Activated CD4-positive, alpha-beta memory T cell treated with anti-CD3 and anti-CD28 coated beads, Interleukin-2, amount 10 ng/mL, durations not matched to agents 7 days and 5 days (primary cell): ENCODE results near the gene DMAC1. TPM values are rescaled to one million over a fixed set of nuclear protein-coding genes. Genes with fewer than 3 reads are reported as not detected.

Experiments
- CTCF ChIA-PET: fragments of 350-600 bp; sonication (Branson Sonifier 250); formaldehyde crosslinking; loops from one replicate; lab custom pipeline; 2021; ENCODE audit warnings: antibody characterized with exemption, inconsistent platforms; lab: Charles Lee
- POLR2A ChIA-PET: fragments of 350-600 bp; sonication (Branson Sonifier 250); formaldehyde crosslinking; loops from one replicate; lab custom pipeline; 2021; ENCODE audit warnings: antibody characterized with exemption; lab: Charles Lee
- DNase-seq: peaks from one replicate; pipeline ENCODE4 v3.0.0-alpha.2; 2020
- H3K27ac Mint-ChIP-seq: one replicate; pipeline ENCODE4 v1.8.0; 2021; ENCODE audit warnings: mild to moderate bottlenecking, mixed read lengths
- H3K27me3 Mint-ChIP-seq: one replicate; pipeline ENCODE4 v1.8.0; 2021; ENCODE audit warnings: mixed read lengths
- H3K36me3 Mint-ChIP-seq: one replicate; pipeline ENCODE4 v1.8.0; 2021; ENCODE audit warnings: low read depth, mixed read lengths
- H3K4me1 Mint-ChIP-seq: one replicate; pipeline ENCODE4 v1.8.0; 2021; ENCODE audit warnings: mixed read lengths
- H3K4me3 Mint-ChIP-seq: one replicate; pipeline ENCODE4 v1.8.0; 2021; ENCODE audit warnings: mild to moderate bottlenecking, mixed read lengths
- H3K9me3 Mint-ChIP-seq: one replicate; pipeline ENCODE4 v1.8.0; 2021; ENCODE audit warnings: mixed read lengths
- total RNA-seq, 2 experiments: library from RNA; stranded (reverse); gene quantifications; one replicate each; pipeline ENCODE4 v1.2.3, GENCODE V29; 2021

The DMAC1 gene
- total RNA-seq, 2 experiments from 2014 or later: 46.5 to 50.1 TPM

DNA sequence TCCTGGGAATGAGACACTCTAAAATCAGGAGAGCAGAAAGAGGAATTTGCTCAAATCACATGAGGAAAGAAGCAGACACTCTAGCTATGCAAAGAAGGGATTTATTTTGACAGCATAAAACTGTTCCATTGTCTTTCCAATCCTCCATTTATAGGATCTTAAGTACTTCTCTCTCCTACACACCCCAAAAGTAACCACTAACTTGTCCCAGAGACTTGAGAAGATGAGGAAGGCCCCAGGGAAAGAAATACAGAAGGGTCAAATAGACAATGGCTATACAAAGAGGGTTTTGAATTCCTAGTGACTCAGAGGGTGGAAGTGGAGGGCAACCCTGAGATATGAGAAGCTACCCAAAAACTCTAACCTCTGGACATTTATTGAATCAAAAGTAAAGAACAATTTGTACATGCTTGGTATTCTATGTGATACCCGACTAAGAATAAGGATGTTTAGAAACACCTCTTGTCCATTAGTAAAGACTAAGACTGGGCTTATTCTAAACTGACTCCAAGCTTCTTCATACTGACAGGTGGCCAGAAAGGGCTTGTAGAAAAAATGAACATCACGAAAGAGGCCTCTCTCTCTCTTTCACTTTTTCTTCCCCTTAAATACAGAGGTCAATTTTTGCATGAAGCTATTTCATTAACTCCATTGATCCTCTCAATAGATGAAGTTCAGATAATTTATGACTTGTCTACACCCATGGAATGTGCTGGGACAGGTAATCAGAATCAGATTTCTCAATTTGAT lies 20.6 kb downstream of the DMAC1 start:
- H3K36me3 Mint-ChIP-seq: no peaks in the 10 kb centered on the region
- H3K27ac Mint-ChIP-seq: no peak overlapping the region
- H3K9me3 Mint-ChIP-seq: no peaks in the 10 kb centered on the region
- no peak for DNase-seq
- H3K27me3 Mint-ChIP-seq: peaks cover 6% of the 10 kb centered on the region
- no peak overlapping the region for H3K4me3 Mint-ChIP-seq
- ChIA-PET POLR2A (interaction anchor here (1.4 kb wide), 1 partner anchor 16 kb away, joined by 3 read pairs; no protein-coding TSS in a partner anchor), CTCF (no interaction called here)
- H3K4me1 Mint-ChIP-seq: peaks cover 4% of the 10 kb centered on the region

DNA sequence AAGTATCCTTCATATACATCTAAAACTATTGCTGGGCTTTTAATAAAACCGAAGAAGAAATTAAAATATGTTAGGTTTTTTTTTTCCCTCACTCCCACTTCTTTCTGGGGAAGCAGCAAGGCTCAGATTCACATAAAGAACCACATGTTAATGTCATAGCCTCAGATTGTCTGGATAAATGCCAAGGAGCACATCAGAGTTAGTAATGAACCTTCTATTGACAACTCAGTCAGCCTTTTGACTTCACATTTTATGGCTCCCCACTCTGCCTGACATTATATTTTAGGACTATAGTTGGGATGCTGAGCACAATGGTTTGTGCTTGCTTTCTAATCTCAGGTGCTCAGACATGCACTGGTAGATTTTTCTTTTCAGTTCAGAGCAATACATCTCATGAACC lies 21.8 kb downstream of the DMAC1 start:
- peaks cover 6% of the 10 kb centered on the region for H3K27me3 Mint-ChIP-seq
- H3K4me3 Mint-ChIP-seq: no peak overlapping the region
- no peaks in the 10 kb centered on the region for H3K36me3 Mint-ChIP-seq
- H3K4me1 Mint-ChIP-seq: no peaks in the 10 kb centered on the region
- H3K27ac Mint-ChIP-seq: no peak overlapping the region
- no peak for DNase-seq
- ChIA-PET CTCF (interaction anchor here (0.7 kb wide), 1 partner anchor 340 kb away, joined by 3 read pairs; no protein-coding TSS in a partner anchor), POLR2A (interaction anchor here (1.4 kb wide), 1 partner anchor 17 kb away, joined by 3 read pairs; no protein-coding TSS in a partner anchor)
- no peaks in the 10 kb centered on the region for H3K9me3 Mint-ChIP-seq

GRCh38 chr9:7770111-7770510 lies 29.5 kb downstream of the DMAC1 start:
- DNase-seq: no peak
- Mint-ChIP-seq H3K27me3 (peaks cover 4% of the 10 kb centered on the region), H3K27ac (no peak overlapping the region), H3K36me3 (no peaks in the 10 kb centered on the region), H3K9me3 (peaks cover under 1% of the 10 kb centered on the region), H3K4me3 (no peak overlapping the region), H3K4me1 (no peaks in the 10 kb centered on the region)
- ChIA-PET CTCF (no interaction called here), POLR2A (no interaction called here)

DNA sequence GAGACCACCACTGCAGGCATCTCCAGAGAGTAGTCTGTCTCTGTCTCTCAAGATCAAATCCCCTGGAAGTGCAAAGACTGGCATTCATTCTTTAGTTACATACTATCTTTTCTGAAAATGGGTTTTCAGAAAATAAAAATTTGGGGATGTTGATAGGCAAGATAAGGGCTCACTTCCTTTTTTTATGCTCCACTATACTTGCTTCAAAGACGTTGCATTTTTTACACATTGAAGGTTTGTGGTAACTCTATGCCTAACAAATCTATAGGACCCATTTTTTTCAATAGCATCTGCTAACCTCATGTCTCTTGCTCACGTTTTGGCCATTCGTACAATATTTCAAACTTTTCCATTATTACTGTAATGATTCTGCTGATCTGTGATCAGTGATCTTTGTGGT lies 37.0 kb downstream of the DMAC1 start:
- DNase-seq: no peak
- H3K27ac Mint-ChIP-seq: no peak overlapping the region
- peaks cover 2% of the 10 kb centered on the region for H3K9me3 Mint-ChIP-seq
- H3K27me3 Mint-ChIP-seq: no peaks in the 10 kb centered on the region
- no peaks in the 10 kb centered on the region for H3K4me1 Mint-ChIP-seq
- H3K4me3 Mint-ChIP-seq: no peak overlapping the region
- POLR2A ChIA-PET: no interaction called here
- H3K36me3 Mint-ChIP-seq: no peaks in the 10 kb centered on the region
- CTCF ChIA-PET: no interaction called here

DNA sequence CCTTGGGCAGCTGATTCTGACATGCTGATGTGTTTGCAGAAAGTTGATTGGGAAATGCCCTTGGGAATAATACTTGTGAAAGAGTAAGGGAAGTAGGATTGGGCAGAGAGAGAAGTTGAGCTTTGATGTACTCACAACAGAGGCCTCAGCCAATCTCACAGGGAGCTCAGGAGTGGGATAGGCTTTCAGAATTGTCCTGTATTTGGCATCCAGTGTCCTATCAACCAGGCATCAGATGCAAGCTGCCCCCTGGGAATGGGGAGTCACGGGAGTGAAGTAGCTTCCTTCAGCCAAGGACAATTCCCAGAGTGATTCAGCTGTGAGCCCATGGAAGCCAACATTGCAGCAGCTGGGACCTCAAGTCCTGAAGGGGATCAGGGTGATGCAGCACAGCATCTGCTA lies 39.6 kb downstream of the DMAC1 start:
- Mint-ChIP-seq H3K9me3 (peaks cover 8% of the 10 kb centered on the region), H3K27ac (no peak overlapping the region), H3K36me3 (peaks cover 16% of the 10 kb centered on the region), H3K4me3 (no peak overlapping the region), H3K4me1 (peaks cover 12% of the 10 kb centered on the region), H3K27me3 (no peaks in the 10 kb centered on the region)
- POLR2A ChIA-PET: no interaction called here
- CTCF ChIA-PET: no interaction called here
- DNase-seq: no peak

DNA sequence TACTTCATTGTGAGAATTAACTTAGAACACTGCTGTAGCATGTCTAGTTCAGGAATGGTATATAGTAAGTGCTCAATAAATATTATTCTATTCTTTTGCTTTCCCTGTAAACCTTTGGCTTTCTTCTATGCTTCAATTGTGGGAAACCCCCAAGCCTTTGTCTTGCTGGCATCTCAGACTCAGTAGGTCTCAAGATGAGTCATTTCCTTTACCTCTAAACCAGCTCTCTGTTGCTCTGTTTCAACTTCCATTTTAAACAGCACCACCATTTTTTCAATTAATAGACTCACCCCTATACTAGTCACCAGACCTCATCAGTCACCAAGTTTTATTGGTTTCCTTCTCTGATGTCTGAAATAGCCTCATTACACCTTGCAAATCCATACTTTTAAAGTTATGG lies 43.5 kb downstream of the DMAC1 start:
- Mint-ChIP-seq H3K36me3 (peaks cover 22% of the 10 kb centered on the region), H3K27me3 (no peaks in the 10 kb centered on the region), H3K4me3 (no peak overlapping the region), H3K4me1 (peaks cover 17% of the 10 kb centered on the region), H3K27ac (peak overlapping the region; percentile 63), H3K9me3 (peaks cover 16% of the 10 kb centered on the region)
- CTCF ChIA-PET: interaction anchor here (1.1 kb wide), 1 partner anchor 434 kb away, joined by 3 read pairs; no protein-coding TSS in a partner anchor
- POLR2A ChIA-PET: interaction anchor here (1.1 kb wide), 1 partner anchor 53 kb away, joined by 5 read pairs; no protein-coding TSS in a partner anchor
- DNase-seq: peak; percentile 26

DNA sequence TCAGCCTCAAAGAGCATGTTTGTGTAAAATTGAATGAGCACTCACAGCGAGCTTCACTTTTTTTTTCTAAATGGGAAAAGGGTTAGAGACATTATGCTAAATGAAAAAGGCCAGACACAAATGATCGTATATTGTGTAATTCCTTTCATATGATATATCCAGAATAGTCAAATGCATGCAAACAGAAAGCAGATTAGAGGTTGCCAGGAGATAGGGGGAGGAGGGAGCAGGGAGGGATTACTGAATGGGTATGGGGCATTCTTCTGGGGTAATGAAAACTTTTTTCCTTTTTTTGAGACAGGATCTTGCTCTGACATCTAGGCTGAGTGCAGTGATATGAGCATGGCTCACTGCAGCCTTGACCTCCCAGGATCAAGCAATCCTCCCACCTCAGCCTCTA lies 47.1 kb downstream of the DMAC1 start:
- H3K9me3 Mint-ChIP-seq: peaks cover 16% of the 10 kb centered on the region
- no peak overlapping the region for H3K4me3 Mint-ChIP-seq
- peaks cover 7% of the 10 kb centered on the region for H3K27me3 Mint-ChIP-seq
- H3K27ac Mint-ChIP-seq: no peak overlapping the region
- ChIA-PET POLR2A (no interaction called here), CTCF (no interaction called here)
- DNase-seq: no peak
- H3K36me3 Mint-ChIP-seq: peaks cover 21% of the 10 kb centered on the region
- peaks cover 17% of the 10 kb centered on the region for H3K4me1 Mint-ChIP-seq
